HepG2 (cell line): Measurements from ENCODE around the gene RARG. TPM values are rescaled to one million over a fixed set of nuclear protein-coding genes. Genes with fewer than 3 reads are reported as not detected.

Source experiments
- ATAC-seq: fragments of 200-7000 bp; cut with Tn5 transposase; 3 replicates; pipeline ENCODE4 v1.9.1; 2020; ENCODE audit warnings: mild to moderate bottlenecking, moderate library complexity
- BruUV-seq: library from RNA; stranded (reverse); fragments of 400-500 nt; replicated peaks from 2 replicates; lab custom pipeline; 2021; lab: Mats Ljungman, UMichigan
- CTCF ChIA-PET: fragments of 300-600 bp; formaldehyde crosslinking; extraction: SDS; loops from one replicate; lab custom pipeline; 2021; ENCODE audit warnings: low total read pairs, inconsistent platforms, low intra/inter-chr PET ratio; lab: Yijun Ruan, JAX
- POLR2A ChIA-PET: fragments of 350-600 bp; sonication (Branson Sonifier 250); formaldehyde crosslinking; loops from one replicate; lab custom pipeline; 2020; ENCODE audit warnings: antibody characterized with exemption, inconsistent platforms; lab: Yijun Ruan, JAX
- DNase-seq: peaks from one replicate; pipeline ENCODE4 v3.0.0-alpha.2; 2015; ENCODE audit warnings: low spot score
- FAIRE-seq: peaks from 3 replicates; lab custom pipeline; 2011; peaks lifted over from hg19 to GRCh38; lab: Jason Lieb, UNC
- H2AFZ ChIP-seq: one replicate; pipeline ENCODE4 v1.6.1; 2011; ENCODE audit warnings: low read length, inconsistent platforms
- H3K27ac ChIP-seq: fragments of 300-600 bp; 3 replicates; pipeline ENCODE4 v1.8.0; 2011; ENCODE audit warnings: mixed run types, mild to moderate bottlenecking, mixed read lengths, low read length, inconsistent platforms; ENCODE audit not compliant: insufficient read depth; ENCODE audit errors: extremely low read length
- H3K27me3 ChIP-seq, 2 experiments: fragments of 200-600 bp in 1 of 2; 2 replicates in 1 of 2; 3 replicates in 1 of 2; pipeline versions ENCODE4 v1.6.0 to v1.8.0; 2011; ENCODE audit warnings: low read length in 2 of 2, mild to moderate bottlenecking in 2 of 2, moderate library complexity in 2 of 2, inconsistent platforms in 1 of 2; ENCODE audit not compliant: insufficient read depth in 2 of 2, control insufficient read depth in 1 of 2
- H3K36me3 ChIP-seq, 2 experiments: fragments of 200-600 bp in 1 of 2; replicated peaks in 1 of 2; 2 replicates in 1 of 2; 3 replicates in 1 of 2; pipeline versions ENCODE4 v1.5.1 to v1.8.0; 2011; ENCODE audit warnings: low read length in 2 of 2, inconsistent platforms in 1 of 2; ENCODE audit not compliant: insufficient read depth in 2 of 2, control insufficient read depth in 1 of 2
- H3K4me1 ChIP-seq: 2 replicates; pipeline ENCODE4 v1.5.1; 2012; ENCODE audit warnings: low read length, inconsistent platforms; ENCODE audit not compliant: insufficient read depth
- H3K4me2 ChIP-seq: 2 replicates; pipeline ENCODE4 v1.6.0; 2011; ENCODE audit warnings: low read depth, low read length, inconsistent platforms
- H3K4me3 ChIP-seq, 3 experiments: fragments of 200-600 bp in 1 of 3; sonication (generic), shearing (Covaris generic) in 1 of 3; replicated peaks in 1 of 3; 2 replicates each; pipeline ENCODE4 v1.5.1; 2011 to 2016; ENCODE audit warnings: low read length in 3 of 3, inconsistent platforms in 2 of 3, low read depth in 2 of 3, mild to moderate bottlenecking in 2 of 3, control low read depth in 1 of 3, mixed read lengths in 1 of 3; ENCODE audit not compliant: insufficient read depth in 1 of 3
- H3K79me2 ChIP-seq: one replicate; pipeline ENCODE4 v1.6.1; 2011; ENCODE audit warnings: low read length, inconsistent platforms; ENCODE audit not compliant: insufficient read depth
- H3K9ac ChIP-seq: 2 replicates; pipeline ENCODE4 v1.6.0; 2011; ENCODE audit warnings: mild to moderate bottlenecking, low read depth, low read length, inconsistent platforms; ENCODE audit not compliant: insufficient read depth
- H3K9me3 ChIP-seq: 2 replicates; pipeline ENCODE4 v1.5.1; 2012; ENCODE audit warnings: mild to moderate bottlenecking, low read length
- H4K20me1 ChIP-seq: 2 replicates; pipeline ENCODE4 v1.6.0; 2011; ENCODE audit warnings: inconsistent platforms, mild to moderate bottlenecking, low read length, moderate library complexity; ENCODE audit not compliant: insufficient read depth
- ATF2 ChIP-seq: sonication (generic); formaldehyde crosslinking; IDR thresholded peaks from 2 replicates; pipeline ENCODE4 v1.4.0; 2020; ENCODE audit warnings: missing genetic modification reagents
- CENPT ChIP-seq: sonication (generic); formaldehyde crosslinking; IDR thresholded peaks from 2 replicates; pipeline ENCODE4 v1.8.0; 2022; ENCODE audit warnings: low read depth, mild to moderate bottlenecking, moderate library complexity, missing genetic modification reagents
- FOXA1 ChIP-seq, 2 experiments: fragments of 450-650 bp in 1 of 2; sonication (generic) in 1 of 2; formaldehyde crosslinking in 1 of 2; IDR thresholded peaks; 2 replicates each; pipeline versions ENCODE4 v1.4.0 to v1.6.1; 2016 to 2020; ENCODE audit warnings: missing genetic modification reagents in 1 of 2
- FOXA3 ChIP-seq: IDR thresholded peaks from 2 replicates; pipeline ENCODE4 v1.6.1; 2016; ENCODE audit warnings: missing genetic modification reagents, missing compliant biosample characterization
- HBP1 ChIP-seq: IDR thresholded peaks from 2 replicates; pipeline ENCODE4 v1.6.1; 2016; ENCODE audit warnings: low read depth, control low read depth
- NCOA2 ChIP-seq: sonication (generic); formaldehyde crosslinking; IDR thresholded peaks from 2 replicates; pipeline ENCODE4 v1.8.0; 2022; ENCODE audit warnings: inconsistent platforms
- RFXAP ChIP-seq: sonication (generic); formaldehyde crosslinking; IDR thresholded peaks from 2 replicates; pipeline ENCODE4 v1.4.0; 2020; ENCODE audit warnings: missing genetic modification reagents, borderline replicate concordance
- SIN3A ChIP-seq: IDR thresholded peaks from 2 replicates; pipeline ENCODE4 v1.6.1; 2011; ENCODE audit warnings: low read depth, mild to moderate bottlenecking, control low read depth, low read length, borderline replicate concordance
- SMAD3 ChIP-seq: sonication (generic); formaldehyde crosslinking; IDR thresholded peaks from 2 replicates; pipeline ENCODE4 v1.4.0; 2020; ENCODE audit warnings: missing genetic modification reagents
- TARDBP ChIP-seq: sonication (generic); formaldehyde crosslinking; IDR thresholded peaks from 2 replicates; pipeline ENCODE4 v1.8.0; 2022; ENCODE audit warnings: mild to moderate bottlenecking, missing genetic modification reagents
- UBTF ChIP-seq: sonication (generic); formaldehyde crosslinking; IDR thresholded peaks from 2 replicates; pipeline ENCODE4 v1.4.0; 2020; ENCODE audit warnings: mild to moderate bottlenecking, missing genetic modification reagents
- ZBTB3 ChIP-seq: sonication (generic); formaldehyde crosslinking; IDR thresholded peaks from 2 replicates; pipeline ENCODE4 v1.4.0; 2020; ENCODE audit warnings: low read depth, mild to moderate bottlenecking, moderate library complexity, missing genetic modification reagents, borderline replicate concordance
- ZNF12 ChIP-seq: sonication (generic); formaldehyde crosslinking; IDR thresholded peaks from 2 replicates; pipeline ENCODE4 v1.5.0; 2020; ENCODE audit warnings: missing genetic modification reagents
- ZNF280D ChIP-seq: sonication (generic); formaldehyde crosslinking; IDR thresholded peaks from 2 replicates; pipeline ENCODE4 v1.5.1; 2020; ENCODE audit warnings: mild to moderate bottlenecking, missing genetic modification reagents
- ZNF354B ChIP-seq: sonication (generic); formaldehyde crosslinking; IDR thresholded peaks from 2 replicates; pipeline ENCODE4 v1.8.0; 2022; ENCODE audit warnings: mild to moderate bottlenecking, missing genetic modification reagents
- ZNF558 ChIP-seq: sonication (generic); formaldehyde crosslinking; IDR thresholded peaks from 2 replicates; pipeline ENCODE4 v1.9.0; 2022; ENCODE audit warnings: mild to moderate bottlenecking, missing genetic modification reagents, borderline replicate concordance
- ZNF672 ChIP-seq: sonication (generic); formaldehyde crosslinking; IDR thresholded peaks from 2 replicates; pipeline ENCODE4 v1.8.1; 2022; ENCODE audit warnings: missing genetic modification reagents
- ZNF891 ChIP-seq: sonication (generic); formaldehyde crosslinking; IDR thresholded peaks from 2 replicates; pipeline ENCODE4 v1.5.0; 2020; ENCODE audit warnings: mild to moderate bottlenecking, missing genetic modification reagents
- WGBS: methylation state at CpG from one replicate; pipeline ENCODE4 v1.1.6; 2017; ENCODE audit warnings: low lambda C conversion rate; 5-methylcytosine and 5-hydroxymethylcytosine counted together
- in situ Hi-C: cut with HindIII; loops from 2 replicates; pipeline ENCODE4 v1.10.0; 2017; ENCODE audit warnings: low pct_unique_long_range_greater_than_20kb; ENCODE audit not compliant: extremely low pct_ligation_motif_present
- intact Hi-C: fragments of 100-400 bp; cut with micrococcal nuclease; formaldehyde crosslinking; loops from one replicate; pipeline ENCODE4 v1.10.0; 2022; ENCODE audit not compliant: unreplicated experiment
- polyA plus RNA-seq, 8 experiments: library from polyadenylated mRNA; depleted of rRNA in 3 of 8; stranded (reverse) in 7 of 8; unstranded in 1 of 8; fragments of >200 nt; fragmentation: Illumina TruSeq in 4 of 8; extraction: Trizol in 4 of 8; gene quantifications; 2 replicates each; pipeline versions ENCODE4 v1.2.1 to v1.2.3, GENCODE V29; 2011 to 2016; ENCODE audit warnings: low read depth in 4 of 8, missing spikeins in 1 of 8, mixed read lengths in 1 of 8; ENCODE audit not compliant: insufficient read depth in 1 of 8
- total RNA-seq, 5 experiments: library from RNA; depleted of rRNA; stranded (reverse); fragments of >200 nt; fragmentation: Illumina TruSeq; extraction: Trizol; gene quantifications; 2 replicates each; pipeline ENCODE4 v1.2.3, GENCODE V29; 2016; ENCODE audit warnings: low read depth in 1 of 5

The RARG gene
- total and polyA plus RNA-seq, 2 of the 13 experiments (the other 11 are each of a cell fraction or from before 2014, with no cell fraction given), result 0.77 to 1.5 TPM

GRCh38 chr12:53199700-53200099 is 32.3 kb downstream of the RARG start:
- Histone ChIP-seq H4K20me1 (no peaks in the 10 kb centered on the region), H3K4me2 (no peak overlapping the region), H3K9ac (no peak overlapping the region), H2AFZ (no peak overlapping the region), H3K27me3 (0 out of 5 replicates have a peak, but pooled peaks cover 0 to 2% of the 10 kb centered on the region in 2 experiments), H3K9me3 (no peaks in the 10 kb centered on the region), H3K27ac (no peak overlapping the region), H3K36me3 (no peaks in the 10 kb centered on the region), H3K79me2 (no peaks in the 10 kb centered on the region), H3K4me1 (peaks cover 48% of the 10 kb centered on the region), H3K4me3 (no peak overlapping the region)
- 52% methylated on average over 2 of the region's 3 CpGs for WGBS
- DNase-seq (no peak), FAIRE-seq (no peak), ATAC-seq (no peak)
- in situ Hi-C loops, result no loop called here
- POLR2A ChIA-PET, result no interaction called here
- CTCF ChIA-PET, result no interaction called here
- BruUV-seq, result no TSS peak
- intact Hi-C loops, result no loop called here
- TF ChIP-seq UBTF (CRISPR knock-in tag) (no peak), SMAD3 (CRISPR knock-in tag) (no peak), CENPT (no peak), TARDBP (CRISPR knock-in tag) (no peak), ZNF354B (CRISPR knock-in tag) (no peak), HBP1 (CRISPR knock-in tag) (no peak), SIN3A (no peak), ZNF558 (no peak), FOXA1 (IDR thresholded peaks at IDR 0.05) (no peak), FOXA1 (CRISPR knock-in tag; IDR thresholded peaks at IDR 0.05) (peak; percentile 80), FOXA3 (CRISPR knock-in tag) (peak; percentile 79), ZNF891 (CRISPR knock-in tag) (no peak), ZNF280D (CRISPR knock-in tag) (no peak), ZBTB3 (CRISPR knock-in tag) (no peak), RFXAP (CRISPR knock-in tag) (no peak), ZNF12 (CRISPR knock-in tag) (peak; percentile 64; the same call in 1 of the 2 replicates), ZNF672 (CRISPR knock-in tag) (no peak), ATF2 (CRISPR knock-in tag) (no peak), NCOA2 (CRISPR knock-in tag) (no peak)
